GM19035 (cell line): Measurements from ENCODE around the gene PPP1R27.

ENCODE experiments used
- ATAC-seq: cut with Tn5 transposase; IDR thresholded peaks from one replicate; pipeline ENCODE4 v1.9.1; 2021; ENCODE audit not compliant: unreplicated experiment

Gene PPP1R27

DNA sequence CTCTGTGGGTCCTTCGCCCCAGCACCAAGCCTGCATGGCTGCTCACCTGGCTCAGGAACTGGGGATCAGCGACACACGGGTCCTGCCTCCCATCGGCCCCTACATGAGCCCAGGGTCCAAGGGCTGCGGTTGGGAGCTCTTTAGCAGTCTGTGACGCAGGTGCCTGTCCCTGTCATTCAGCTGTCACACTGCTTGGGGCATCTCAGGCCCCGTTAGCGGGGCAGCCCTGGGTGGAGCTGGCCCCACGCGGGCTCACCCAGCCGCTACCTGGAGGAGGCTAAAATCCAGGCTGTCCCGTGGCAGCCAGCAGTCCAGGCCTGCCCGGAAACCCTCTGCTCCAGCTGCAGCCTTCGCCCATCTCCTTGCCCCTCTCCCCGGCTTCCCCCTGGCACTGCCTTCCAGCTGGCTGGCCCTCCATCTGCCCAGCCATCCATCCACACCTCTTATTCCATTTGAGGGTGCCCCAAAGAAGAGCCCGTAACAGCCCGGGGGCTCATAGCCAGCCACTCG is 27.6 kb downstream of the PPP1R27 start:
- ATAC-seq = no peak

DNA sequence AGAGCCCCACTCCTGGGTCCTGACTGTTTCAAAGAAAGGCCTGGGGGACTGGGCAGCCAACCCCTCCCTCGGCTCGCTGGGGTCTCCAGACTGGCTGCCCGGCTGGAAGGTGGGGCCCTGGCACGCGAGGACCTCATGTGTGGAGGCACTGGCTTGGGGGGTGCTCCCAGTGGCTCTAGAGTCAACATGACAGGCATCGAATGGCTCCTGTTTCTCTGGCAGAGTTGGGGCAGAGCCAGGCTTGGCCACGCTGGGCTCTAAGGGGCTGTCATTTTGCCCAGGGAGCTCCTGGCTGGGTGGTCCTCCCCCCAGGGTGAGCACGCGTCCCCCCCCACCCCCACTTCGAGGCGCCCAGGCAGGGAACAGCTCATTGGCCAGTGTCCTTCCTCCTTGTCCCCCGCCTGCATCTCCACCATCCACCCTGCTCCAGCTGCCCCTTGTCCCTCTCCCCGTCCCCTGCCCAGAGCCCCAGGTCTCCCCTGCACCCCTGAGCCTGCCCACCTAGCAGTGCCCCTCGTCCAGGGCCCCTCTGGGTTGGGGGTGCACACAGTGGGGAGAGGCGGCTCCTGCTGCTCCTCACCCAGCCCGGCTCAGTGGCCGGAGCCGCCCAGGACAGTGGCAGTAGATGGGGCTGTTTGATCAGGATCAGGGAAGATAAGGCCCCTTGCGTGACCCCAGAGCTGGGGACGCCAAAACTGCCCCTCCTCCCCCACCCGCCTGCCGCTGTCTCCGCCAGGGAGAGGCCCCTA is 28.2 kb downstream of the PPP1R27 start:
- ATAC-seq = no peak

DNA sequence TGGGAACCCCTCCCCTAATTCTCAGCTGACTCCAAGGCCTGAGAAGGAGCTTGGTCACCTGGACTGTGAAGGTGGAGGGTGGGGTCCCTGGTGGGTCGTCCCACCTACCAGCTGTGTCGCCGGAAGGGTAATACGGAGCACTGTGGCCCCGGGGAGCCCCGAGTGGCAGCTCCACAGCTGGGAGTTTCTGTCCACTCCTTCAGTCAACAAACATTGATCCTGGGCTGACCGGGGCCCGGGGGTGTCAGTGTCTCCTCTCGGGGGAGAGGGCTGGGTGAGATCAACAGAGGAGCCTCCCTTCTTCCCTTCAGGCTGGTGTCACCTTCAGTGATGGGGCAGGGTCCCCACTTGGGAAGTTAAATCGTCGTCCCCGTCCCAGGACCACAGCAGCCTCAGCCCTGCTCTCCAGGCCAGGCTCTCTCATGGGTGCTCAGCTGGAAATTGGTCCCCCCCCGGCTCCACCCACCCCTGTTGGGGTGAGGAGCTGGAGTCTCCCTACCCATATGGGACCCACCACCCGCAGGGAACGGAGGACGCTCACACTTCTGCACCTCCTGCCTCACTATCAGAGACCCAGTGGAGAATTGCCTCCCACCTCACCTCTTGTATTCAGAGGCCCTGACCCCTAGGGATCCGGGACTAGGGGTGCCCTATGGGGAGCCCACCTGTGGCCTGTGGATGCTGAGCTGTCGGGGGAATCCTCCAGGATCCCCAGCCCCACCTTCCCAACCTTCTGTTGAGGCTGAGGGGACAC is 29.0 kb downstream of the PPP1R27 start:
- ATAC-seq = no peak

DNA sequence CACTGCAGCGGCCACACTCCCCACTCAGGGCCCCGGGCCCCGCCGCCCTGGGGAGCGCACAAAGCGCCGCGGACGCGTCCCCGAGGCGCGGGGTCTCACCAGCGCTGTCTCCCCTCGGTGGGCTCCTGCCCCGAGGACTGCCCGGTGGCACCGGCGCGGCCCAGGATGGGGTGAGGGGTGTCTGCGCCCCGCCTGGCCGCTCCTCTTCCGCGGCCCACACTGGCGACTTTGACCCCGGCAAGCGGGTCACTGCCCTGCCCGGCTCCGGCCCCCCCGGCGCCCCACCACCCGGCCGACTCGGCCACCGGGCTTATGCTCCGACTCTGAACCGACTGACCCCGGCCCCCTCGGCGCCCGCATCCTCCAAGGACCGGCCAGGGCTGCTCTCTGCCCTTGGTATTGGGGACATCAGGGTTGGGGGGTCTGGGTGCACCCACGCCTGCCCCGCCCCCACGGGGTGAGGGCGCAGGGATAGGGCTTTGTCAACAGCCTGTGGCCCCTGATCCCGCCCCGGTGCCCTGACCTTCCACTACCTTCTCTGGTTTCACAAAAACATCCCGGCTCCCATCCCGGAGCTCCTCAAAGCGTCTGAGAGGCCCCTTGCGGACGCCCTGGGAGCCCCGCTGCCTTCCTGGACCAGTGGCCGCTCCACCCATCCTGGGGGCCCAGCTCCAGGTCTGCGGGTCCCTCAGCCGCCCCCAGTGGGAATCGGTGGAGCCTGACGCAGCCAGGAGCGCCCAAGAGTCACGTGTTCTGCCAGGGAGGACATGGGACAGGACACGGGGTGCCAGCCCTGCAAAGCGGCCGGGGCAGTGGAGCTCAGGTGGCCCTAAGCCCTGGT is 30.1 kb downstream of the PPP1R27 start:
- ATAC-seq = no peak

DNA sequence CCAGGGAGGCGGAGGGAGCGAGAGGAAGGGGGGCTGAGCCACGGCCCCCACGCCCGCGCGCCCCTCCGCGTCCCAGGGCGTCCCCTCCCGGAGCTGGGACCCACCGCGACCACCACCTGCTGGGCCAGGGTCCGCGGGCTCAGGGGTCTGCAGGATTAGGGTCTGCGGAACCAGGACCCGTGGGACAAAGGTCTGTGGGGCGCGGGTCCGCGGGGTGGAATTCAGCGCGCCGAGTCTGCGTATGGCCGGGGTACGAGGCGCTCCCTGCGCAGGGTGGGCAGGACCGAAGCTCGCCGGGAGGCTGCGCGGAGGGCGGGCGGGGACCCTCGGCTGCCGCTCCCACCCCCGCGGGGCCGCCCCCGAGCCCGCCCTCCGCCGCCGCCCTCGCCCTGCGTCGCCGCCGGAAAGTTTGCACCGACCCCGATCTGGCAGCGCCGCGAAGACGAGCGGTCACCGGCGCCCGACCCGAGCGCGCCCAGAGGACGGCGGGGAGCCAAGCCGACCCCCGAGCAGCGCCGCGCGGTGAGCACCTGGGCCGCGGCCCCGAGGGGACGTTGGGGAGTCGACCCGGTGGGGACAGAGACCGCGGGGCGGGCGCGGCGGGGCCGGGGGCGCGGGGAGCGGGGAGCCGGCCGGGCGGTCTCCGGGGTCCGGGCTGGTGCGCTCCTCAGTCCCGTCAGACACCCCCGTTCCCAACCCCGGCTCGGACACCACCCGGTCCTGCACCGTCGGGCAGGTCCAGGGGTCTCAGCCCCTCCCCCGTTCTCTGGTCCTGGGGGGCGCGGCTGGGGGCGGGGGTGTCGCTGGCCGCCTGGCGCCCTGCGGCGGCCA is 30.9 kb downstream of the PPP1R27 start, which contains the start of gene GCGR:
Gene GCGR (plus strand): TSS at position 423 of the 831 bp plus-strand sequence. CDS start 4,869 bp downstream, outside the sequence.
- no peak for ATAC-seq

DNA sequence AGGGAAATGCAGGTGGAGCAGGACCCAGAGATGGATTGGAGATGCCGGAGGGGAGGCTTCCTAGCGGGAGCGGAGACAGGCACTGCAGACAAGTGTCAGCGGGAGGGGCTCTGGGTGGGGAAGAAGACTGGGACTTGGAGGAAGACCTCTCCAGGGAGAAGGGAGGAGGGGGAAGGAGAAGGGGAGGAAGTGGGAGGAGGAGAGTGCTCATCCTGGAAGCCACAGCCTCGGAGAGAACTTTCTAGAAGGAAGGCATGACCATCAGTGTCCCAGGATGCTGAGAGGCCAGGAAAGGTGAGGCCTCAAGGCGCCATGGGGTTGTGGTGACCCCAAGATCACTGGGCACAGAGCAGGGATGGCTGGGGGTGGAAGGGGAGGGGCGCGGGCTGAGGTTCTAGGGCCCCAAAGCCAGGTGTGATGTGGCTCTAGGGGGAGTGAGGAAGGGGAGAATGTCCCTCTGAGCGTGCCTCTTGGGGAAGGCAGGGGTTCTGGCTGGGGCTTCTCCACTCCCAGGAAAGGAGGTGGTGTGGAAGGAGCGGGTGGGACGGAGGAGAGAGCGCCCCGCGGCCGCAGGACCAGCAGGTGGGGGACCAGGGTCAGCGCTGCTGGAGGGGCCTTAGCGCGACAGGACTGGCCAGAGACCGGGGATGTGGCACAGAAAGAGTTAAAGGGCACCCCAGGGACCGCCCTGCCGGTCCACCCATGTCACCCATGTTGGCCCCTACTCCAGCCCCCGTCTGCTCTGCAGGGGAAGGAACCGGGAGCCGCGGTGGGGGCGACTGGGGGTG is 31.8 kb downstream of the PPP1R27 start:
- ATAC-seq = no peak

DNA sequence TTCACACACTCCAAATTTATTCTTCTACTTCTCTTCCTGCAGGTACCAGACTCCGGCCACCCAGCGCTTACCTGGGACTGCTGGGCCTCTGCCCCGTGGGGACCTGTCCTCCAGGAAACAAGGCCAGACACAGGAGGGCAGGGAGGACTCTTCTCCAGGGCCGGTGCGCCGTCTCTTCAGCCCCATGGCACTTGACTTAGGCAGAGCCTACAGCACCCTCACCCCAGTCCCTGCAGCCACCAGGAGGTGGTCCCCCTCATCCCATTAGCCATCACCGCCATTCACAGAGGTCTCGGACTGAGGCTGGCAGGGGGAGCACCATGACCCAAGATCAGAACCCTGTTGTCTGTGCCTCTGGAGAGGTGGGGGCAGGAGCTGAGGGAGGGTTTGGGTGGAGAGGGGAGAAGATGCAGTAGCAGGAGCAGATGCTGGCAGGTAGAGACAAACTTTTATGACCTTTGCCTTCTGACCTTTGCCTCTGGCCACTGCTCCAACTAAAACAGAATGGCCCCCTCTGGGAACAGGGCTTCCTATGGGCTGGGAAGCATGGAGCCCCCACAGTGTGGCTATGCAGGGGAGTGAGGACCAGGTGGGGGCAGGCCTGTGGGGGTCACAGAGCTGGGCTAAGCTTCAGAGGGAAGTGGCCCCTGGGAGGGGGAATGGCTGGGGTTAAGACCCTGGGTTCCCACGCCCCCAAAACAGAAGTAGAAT is 32.6 kb downstream of the PPP1R27 start:
- ATAC-seq = no peak

DNA sequence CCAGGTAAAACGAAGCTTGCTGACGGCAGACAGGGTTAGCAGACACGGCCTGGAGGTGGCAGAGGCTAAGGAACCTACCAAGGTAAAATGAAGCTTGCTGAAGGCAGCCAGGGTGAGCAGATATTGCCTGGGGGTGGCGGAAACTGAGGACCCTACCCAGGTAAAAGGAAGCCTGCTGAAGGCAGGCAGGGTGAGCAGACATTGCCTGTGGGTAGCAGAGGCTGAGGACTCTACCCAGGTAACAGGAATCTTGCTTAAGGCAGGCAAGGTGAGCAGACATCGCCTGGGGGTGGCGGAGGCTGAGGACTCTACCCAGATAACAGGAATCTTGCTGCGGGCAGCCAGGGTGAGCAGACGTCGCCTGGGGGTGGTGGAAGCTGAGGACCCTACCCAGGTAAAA is 33.5 kb downstream of the PPP1R27 start:
- no peak for ATAC-seq

DNA sequence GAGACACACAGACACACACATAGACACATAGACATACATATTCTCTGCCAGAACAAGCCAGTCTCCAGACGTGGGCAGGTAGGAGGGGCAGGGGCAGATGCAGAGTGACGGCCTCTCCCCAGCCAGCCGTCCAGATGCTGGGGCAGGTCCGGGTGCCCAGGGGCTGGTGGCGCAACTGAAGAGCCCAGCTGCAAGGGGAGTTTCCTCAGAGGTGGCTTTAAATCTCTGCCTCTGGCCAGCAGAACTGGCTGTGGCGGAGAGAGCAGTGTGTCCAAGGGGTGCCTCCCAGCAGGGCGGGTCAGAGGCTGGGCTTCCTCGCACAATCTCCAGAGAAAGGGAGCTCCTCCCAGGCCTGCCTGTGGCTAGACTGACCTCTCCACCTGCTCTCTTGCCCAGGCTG is 40.3 kb downstream of the PPP1R27 start:
- ATAC-seq = no peak

DNA sequence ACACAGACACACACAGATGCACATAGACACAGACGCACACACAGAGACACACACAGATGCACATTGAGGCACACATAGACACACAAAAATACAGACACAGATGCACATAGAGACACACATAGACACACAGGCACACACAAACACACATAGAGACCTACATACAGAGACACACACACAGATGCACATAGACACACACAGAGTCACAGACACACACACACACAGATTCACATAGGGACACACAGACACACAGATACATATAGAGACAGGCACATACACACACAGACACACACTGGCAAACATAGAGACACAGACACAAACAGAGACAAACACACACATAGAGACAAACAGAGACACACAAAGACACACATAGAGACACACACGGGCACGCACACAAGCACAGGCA is 40.8 kb downstream of the PPP1R27 start:
- ATAC-seq = no peak

DNA sequence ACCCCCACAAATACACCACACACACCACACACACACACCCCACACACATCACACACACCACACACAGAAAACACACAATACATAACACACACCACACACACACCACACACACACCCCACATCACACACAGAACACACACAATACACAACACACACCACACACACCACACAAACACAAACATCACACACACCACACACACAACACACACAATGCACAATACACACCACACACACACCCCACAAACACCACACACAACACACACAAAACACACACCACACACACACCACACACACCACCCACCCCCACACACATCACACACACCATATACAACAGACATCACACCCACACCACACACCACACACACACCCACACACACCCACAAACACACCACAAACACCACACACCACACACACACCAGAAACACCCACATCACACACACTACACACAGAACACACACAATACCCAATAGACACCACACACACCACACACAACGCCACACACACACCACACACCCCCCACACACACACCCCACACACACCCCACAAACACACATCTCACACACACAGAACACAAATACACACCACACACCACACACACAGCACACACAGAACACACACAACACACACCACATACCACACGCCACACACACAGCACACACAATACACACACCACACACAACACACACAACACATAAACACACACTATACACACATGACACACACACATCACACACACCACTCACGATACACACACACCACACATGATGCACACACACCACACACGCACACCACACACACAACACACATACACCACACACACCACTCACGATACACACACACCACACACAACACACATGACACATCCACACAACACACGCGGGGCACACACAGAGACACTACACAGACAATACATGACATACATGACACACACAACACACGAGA is 41.9 kb downstream of the PPP1R27 start:
- no peak for ATAC-seq
